ENCODE measurements around the gene TYR. TPM values are rescaled to one million over a fixed set of nuclear protein-coding genes. Genes with fewer than 3 reads are reported as not detected.

The TYR gene
- total RNA-seq (2014; rRNA removed; shearing (Covaris generic)) (not detected in 2 replicates), total RNA-seq (2022) (not detected in 2 replicates), Bru-seq, nascent RNA (not detected), BruChase-seq, experiment 1, labeled RNA remaining after a 6-hour chase (not detected), BruChase-seq, experiment 2, labeled RNA remaining after a 2-hour chase (not detected)
- long read RNA-seq: 0 reads

- Histone ChIP-seq H3K79me2 (ENCODE audit: insufficient read depth, low read depth, low read length) (no peaks in the 10 kb centered on the region), H3K27ac (ENCODE audit: low read depth, low read length, poor library complexity, severe bottlenecking) (no peak within 1 kb of the TSS), H3K4me1 (ENCODE audit: insufficient read depth, low read length, poor library complexity, severe bottlenecking) (no peaks in the 10 kb centered on the region), H3K4me3 (ENCODE audit: low read depth, low read length, poor library complexity, severe bottlenecking) (no peak within 1 kb of the TSS), H3K9me2 (ENCODE audit: insufficient read depth, low read length) (no peaks in the 10 kb centered on the region), H3K4me2 (ENCODE audit: low read length) (no peak within 1 kb of the TSS), H3K9me3 (ENCODE audit: low read length) (no peaks in the 10 kb centered on the region), H4K20me1 (ENCODE audit: insufficient read depth, low read length) (no peaks in the 10 kb centered on the region), H2AFZ (ENCODE audit: low read length) (no peak within 1 kb of the TSS), H3K36me3 (ENCODE audit: insufficient read depth, low read length) (no peaks in the 10 kb centered on the region)
- POLR2A ChIA-PET: interaction anchor here (0.6 kb wide), 1 partner anchor 340 kb away, joined by 3 read pairs; no protein-coding TSS in a partner anchor
- no TSS peak for BruUV-seq (replicated peaks)
- CTCF ChIA-PET (ENCODE audit: unreplicated experiment): no interaction called here
- no peak for TF ChIP-seq EZH2phosphoT487 (IDR thresholded peaks at IDR 0.05; ENCODE audit: borderline replicate concordance, low read depth, low read length)
- TF ChIP-seq, protein P1, sequence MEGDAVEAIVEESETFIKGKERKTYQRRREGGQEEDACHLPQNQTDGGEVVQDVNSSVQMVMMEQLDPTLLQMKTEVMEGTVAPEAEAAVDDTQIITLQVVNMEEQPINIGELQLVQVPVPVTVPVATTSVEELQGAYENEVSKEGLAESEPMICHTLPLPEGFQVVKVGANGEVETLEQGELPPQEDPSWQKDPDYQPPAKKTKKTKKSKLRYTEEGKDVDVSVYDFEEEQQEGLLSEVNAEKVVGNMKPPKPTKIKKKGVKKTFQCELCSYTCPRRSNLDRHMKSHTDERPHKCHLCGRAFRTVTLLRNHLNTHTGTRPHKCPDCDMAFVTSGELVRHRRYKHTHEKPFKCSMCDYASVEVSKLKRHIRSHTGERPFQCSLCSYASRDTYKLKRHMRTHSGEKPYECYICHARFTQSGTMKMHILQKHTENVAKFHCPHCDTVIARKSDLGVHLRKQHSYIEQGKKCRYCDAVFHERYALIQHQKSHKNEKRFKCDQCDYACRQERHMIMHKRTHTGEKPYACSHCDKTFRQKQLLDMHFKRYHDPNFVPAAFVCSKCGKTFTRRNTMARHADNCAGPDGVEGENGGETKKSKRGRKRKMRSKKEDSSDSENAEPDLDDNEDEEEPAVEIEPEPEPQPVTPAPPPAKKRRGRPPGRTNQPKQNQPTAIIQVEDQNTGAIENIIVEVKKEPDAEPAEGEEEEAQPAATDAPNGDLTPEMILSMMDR (conservative IDR thresholded peaks at IDR 0.05; ENCODE audit: low read length): no peak
- no peak for DNase-seq (ENCODE audit: low spot score)
- intact Hi-C loops (cut with micrococcal nuclease; ENCODE audit: unreplicated experiment): no loop called here
Observed at GRCh38 chr11:89177691-89178231, at the start of gene TYR. TYR (plus strand) TSS chr11:89177875; CDS start chr11:89177954, 79 bp downstream.

- POLR2A ChIA-PET: no interaction called here
- CTCF ChIA-PET (ENCODE audit: unreplicated experiment): no interaction called here
- no peaks in the 10 kb centered on the region for H4K20me1 ChIP-seq (ENCODE audit: insufficient read depth, low read length)
- BruUV-seq (replicated peaks): no TSS peak
- H3K9me3 ChIP-seq (ENCODE audit: low read length): no peaks in the 10 kb centered on the region
- intact Hi-C loops (cut with micrococcal nuclease; ENCODE audit: unreplicated experiment): no loop called here
- H3K79me2 ChIP-seq (ENCODE audit: insufficient read depth, low read depth, low read length): no peaks in the 10 kb centered on the region
- H3K4me3 ChIP-seq (ENCODE audit: low read depth, low read length, poor library complexity, severe bottlenecking): no peak overlapping the region
- no peak overlapping the region for H3K27ac ChIP-seq (ENCODE audit: low read depth, low read length, poor library complexity, severe bottlenecking)
- no peak overlapping the region for H3K4me2 ChIP-seq (ENCODE audit: low read length)
- no peaks in the 10 kb centered on the region for H3K4me1 ChIP-seq (ENCODE audit: insufficient read depth, low read length, poor library complexity, severe bottlenecking)
- no peaks in the 10 kb centered on the region for H3K36me3 ChIP-seq (ENCODE audit: insufficient read depth, low read length)
- TF ChIP-seq, protein P1 (conservative IDR thresholded peaks at IDR 0.05; ENCODE audit: low read length): no peak
- no peak for TF ChIP-seq EZH2phosphoT487 (IDR thresholded peaks at IDR 0.05; ENCODE audit: borderline replicate concordance, low read depth, low read length)
- H3K9me2 ChIP-seq (ENCODE audit: insufficient read depth, low read length): no peaks in the 10 kb centered on the region
- no peak overlapping the region for H2AFZ ChIP-seq (ENCODE audit: low read length)
- no peak for DNase-seq (ENCODE audit: low spot score)
Observed at GRCh38 chr11:89136606-89137005, 41.1 kb upstream of the TYR start.

- Histone ChIP-seq H3K4me2 (ENCODE audit: low read length) (no peak overlapping the region), H3K36me3 (ENCODE audit: insufficient read depth, low read length) (no peaks in the 10 kb centered on the region), H2AFZ (ENCODE audit: low read length) (no peak overlapping the region), H4K20me1 (ENCODE audit: insufficient read depth, low read length) (no peaks in the 10 kb centered on the region), H3K4me3 (ENCODE audit: low read depth, low read length, poor library complexity, severe bottlenecking) (no peak overlapping the region), H3K9me2 (ENCODE audit: insufficient read depth, low read length) (no peaks in the 10 kb centered on the region), H3K79me2 (ENCODE audit: insufficient read depth, low read depth, low read length) (no peaks in the 10 kb centered on the region), H3K4me1 (ENCODE audit: insufficient read depth, low read length, poor library complexity, severe bottlenecking) (no peaks in the 10 kb centered on the region), H3K9me3 (ENCODE audit: low read length) (no peaks in the 10 kb centered on the region), H3K27ac (ENCODE audit: low read depth, low read length, poor library complexity, severe bottlenecking) (no peak overlapping the region)
- no peak for TF ChIP-seq EZH2phosphoT487 (IDR thresholded peaks at IDR 0.05; ENCODE audit: borderline replicate concordance, low read depth, low read length)
- TF ChIP-seq, protein P1 (conservative IDR thresholded peaks at IDR 0.05; ENCODE audit: low read length): no peak
- no TSS peak for BruUV-seq (replicated peaks)
- ChIA-PET POLR2A (no interaction called here), CTCF (ENCODE audit: unreplicated experiment) (no interaction called here)
- no peak for DNase-seq (ENCODE audit: low spot score)
- intact Hi-C loops (cut with micrococcal nuclease; ENCODE audit: unreplicated experiment): no loop called here
Observed at GRCh38 chr11:89147229-89147628, 30.4 kb upstream of the TYR start.

All from OCI-LY7 (cell line).